Hematopoietic multipotent progenitor cell treated with erythropoietin and hydrocortisone succinate and interleukin-3 and kit ligand, for 15 days (in vitro differentiated cells): ENCODE measurements around the gene TBC1D8.
"Not testable (repeated sequence)": the region's sequence is repeated elsewhere in the genome, so short reads cannot be mapped to it uniquely, and the experiment has no call there.

ENCODE experiments used
- DNase-seq: peaks from one replicate; pipeline ENCODE4 v3.0.0-alpha.2; 2015; ENCODE audit warnings: low spot score

Gene TBC1D8

DNA sequence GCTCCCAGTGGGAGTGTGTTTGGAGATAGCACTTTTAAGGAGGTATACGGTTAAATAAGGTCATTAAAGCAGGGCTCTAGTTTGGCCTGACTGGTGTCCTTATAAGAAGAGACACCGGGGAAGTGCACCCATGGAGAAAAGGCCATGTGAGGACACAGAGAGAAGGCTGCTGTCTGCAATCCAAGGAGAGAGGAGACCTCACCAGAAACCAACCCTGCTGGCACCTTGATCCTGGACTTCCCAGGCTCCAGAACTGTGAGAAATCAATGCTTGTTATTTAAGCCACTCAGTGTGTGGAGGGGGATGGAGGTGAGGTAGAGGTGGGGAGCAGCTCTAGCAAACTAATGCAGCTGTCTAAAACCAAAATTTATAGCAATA is 87.1 kb downstream of the TBC1D8 start:
- DNase-seq = no peak

- no peak for DNase-seq
Measured at GRCh38 chr2:101063352-101064124, 87.6 kb downstream of the TBC1D8 start.

DNA sequence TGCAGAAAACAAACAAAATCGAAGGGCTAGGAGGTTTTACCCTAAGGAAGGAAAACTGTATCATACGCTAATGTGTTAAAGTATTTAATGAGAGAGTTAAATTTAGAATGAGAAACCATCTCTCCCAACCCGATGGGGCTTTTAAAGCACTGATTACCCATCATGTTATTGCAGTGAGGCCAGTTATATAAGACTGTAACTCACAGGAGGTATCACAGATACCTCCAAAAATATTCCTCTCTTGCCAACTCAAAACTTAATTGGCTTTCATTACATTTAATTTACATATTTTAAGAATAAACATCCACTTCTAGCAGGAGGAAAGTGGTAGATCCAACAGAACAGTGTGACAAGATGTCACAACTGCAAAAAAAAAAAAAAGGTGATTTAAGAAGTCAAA is 92.8 kb downstream of the TBC1D8 start:
- no peak for DNase-seq

GRCh38 chr2:101057051-101057933 is 93.9 kb downstream of the TBC1D8 start:
- DNase-seq = no peak

- no peak for DNase-seq
Measured at GRCh38 chr2:101053117-101053516, 98.1 kb downstream of the TBC1D8 start.

DNA sequence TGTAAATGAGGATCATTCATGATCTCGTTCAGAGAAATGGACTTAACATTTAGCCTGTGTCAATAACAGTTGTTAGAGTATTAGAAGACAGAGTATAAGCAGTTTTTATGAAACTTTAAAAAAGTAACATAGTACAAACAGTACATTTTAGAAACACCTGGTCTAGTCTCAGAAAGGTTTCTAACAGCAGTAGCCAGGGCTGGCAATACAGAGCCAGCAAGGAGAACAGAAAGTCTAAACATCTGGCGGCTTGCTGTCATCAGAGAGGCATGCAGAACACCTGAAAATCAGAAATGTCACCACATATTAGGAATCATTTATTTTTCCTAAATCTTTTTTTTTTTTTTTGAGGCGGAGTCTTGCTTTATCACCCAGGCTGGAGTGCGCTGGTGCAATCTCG is 99.0 kb downstream of the TBC1D8 start:
- no peak for DNase-seq

- DNase-seq = not testable (repeated sequence)
Measured at GRCh38 chr2:101050886-101051285, 100.3 kb downstream of the TBC1D8 start.

DNA sequence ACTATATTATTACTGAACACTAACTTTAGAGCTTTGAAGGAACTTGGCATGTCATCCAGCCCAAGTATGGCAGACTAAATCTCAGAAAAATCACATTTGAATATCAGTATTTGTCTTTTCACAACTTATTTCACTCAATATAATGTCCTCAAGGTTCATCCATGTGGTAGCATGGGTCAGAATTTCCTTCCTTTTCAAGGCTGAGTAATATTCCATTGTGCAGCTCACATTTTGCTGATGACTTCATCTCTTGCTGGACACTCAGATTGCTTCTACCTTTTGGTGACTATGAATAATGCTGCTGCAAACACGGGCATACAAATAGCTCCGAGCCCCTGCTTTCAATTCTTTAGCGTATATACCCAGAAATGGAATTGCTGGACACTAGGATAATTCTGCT is 102.4 kb downstream of the TBC1D8 start:
- no peak for DNase-seq

DNA sequence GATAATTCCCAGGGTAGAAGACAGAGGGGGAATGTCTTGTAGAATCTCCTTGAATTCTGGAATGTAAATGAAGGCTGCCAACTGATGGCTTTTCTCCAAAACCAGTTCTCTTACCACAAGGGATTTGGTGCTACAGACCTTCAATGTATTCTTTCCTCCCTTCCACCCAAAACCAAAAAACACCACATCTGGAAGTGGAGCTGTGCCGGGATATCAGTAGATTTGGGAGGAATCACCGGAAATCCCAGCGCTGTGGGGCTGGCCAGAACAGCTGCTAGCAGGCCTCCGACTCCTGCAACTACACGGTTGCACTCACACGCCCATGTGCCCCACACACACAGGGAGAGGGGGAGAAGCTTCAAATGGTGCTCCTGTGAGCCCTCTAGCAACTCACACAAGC is 103.4 kb downstream of the TBC1D8 start:
- no peak for DNase-seq

- no peak for DNase-seq
Measured at GRCh38 chr2:101047075-101047766, 104.0 kb downstream of the TBC1D8 start.

GRCh38 chr2:101045330-101045729 is 105.9 kb downstream of the TBC1D8 start:
- no peak for DNase-seq

- no peak for DNase-seq
Measured at GRCh38 chr2:101041413-101041812, 109.8 kb downstream of the TBC1D8 start.

DNA sequence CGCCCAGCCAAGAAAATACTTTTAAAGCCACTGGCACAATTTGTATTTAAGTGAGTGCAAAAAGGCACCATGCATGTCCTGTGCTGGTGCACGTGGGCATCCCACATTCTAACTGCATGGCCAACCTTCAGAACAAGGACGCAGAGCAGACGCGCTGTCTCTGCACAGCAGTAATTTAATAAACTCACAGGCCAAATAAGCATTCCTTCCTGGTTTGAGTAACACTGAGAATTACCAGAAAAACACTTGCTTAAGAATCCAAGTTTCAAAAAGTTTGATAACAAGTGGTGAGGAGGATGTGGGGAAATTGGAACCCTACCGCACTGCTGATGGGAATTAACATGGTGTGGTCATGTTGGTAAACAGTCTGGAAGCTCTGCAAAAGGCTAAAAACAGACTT is 110.4 kb downstream of the TBC1D8 start:
- DNase-seq = no peak

- DNase-seq = no peak
Measured at GRCh38 chr2:101040072-101040471, 111.1 kb downstream of the TBC1D8 start.

DNA sequence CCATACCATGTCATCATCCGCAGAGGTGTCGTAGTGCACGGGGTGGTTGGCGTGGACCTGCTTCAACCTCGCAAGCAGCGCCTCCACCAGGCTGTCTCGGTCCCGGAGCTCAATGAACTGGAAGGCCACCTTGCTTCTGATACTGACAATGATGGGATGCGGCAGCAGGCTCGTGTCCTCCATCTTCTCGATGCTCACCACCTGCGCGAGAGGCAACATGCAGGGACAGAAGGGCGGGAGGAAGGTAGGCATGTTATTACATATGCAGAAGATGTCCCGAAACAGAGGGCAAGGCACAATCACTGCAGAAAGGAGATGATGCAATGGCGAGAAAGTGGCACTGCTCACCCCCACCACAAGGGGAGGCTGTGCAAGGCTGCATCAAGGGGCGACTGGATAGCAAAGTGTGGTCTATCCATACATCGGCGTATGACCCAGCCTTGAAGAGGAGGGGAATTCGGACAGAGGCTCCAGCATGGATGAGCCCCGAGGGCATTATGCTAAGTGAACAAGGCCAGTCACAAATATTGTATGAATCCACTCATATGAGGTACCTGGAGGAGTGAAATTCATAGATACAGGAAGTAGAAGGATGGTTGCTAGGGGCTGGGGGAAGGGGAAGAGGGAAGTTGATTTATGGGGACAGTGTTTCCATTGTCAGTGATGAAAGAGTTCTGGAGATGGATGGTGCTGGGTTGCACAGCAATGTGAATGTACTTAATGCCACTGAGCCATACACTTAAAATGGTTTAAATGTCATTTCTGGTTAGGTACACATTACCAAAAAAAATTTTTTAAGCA is 112.5 kb downstream of the TBC1D8 start:
- no peak for DNase-seq

GRCh38 chr2:101037161-101037755 is 113.9 kb downstream of the TBC1D8 start:
- DNase-seq = no peak

- no peak for DNase-seq
Measured at GRCh38 chr2:101036562-101036961, 114.6 kb downstream of the TBC1D8 start.

DNA sequence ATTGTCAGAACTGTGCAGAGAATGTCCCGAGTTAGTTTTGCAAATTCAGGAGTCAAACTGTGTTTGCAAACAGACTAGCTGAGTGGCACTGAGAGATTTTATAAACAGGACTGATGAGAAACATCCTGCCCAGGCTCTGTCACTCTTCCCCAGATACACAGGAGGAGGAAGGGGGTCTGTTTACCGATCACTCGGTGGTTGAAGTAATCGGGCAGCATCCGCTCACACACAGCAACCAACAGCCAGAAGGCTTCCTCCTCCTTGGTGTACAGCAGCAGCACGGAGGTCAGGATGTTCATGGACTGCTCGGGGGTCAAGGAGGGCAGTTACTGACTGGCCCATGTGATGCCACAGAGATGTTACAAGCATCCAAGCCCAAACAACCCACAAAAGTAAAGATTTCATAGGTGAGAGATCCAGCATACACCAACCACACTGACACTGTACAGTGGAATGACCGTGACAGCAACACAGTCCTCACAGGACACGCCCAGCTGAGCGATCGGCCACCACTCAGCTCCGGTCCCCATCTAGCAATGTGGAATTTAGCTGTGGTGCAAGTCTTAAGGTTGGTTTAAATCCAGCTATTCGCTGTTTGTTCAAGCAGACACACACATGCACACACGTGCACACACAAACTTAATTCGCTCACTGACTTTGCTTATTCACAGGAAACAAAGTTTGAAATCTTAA is 119.0 kb downstream of the TBC1D8 start:
- DNase-seq = no peak

GRCh38 chr2:101030866-101031554 is 120.2 kb downstream of the TBC1D8 start:
- no peak for DNase-seq

- no peak for DNase-seq
Measured at GRCh38 chr2:101027852-101028251, 123.3 kb downstream of the TBC1D8 start.
